ENCODE data around the gene N4BP2L2.

Gene N4BP2L2

GRCh38 chr13:32423592-32423991 is 115.0 kb downstream of the N4BP2L2 start:
- DNase-seq: no peak

- no peak for DNase-seq
These were observed 118.7 kb downstream of the N4BP2L2 start for GRCh38 chr13:32419862-32420261.

- DNase-seq: no peak
These were observed 120.6 kb downstream of the N4BP2L2 start for GRCh38 chr13:32417995-32418394.

- no peak for DNase-seq
These were observed 123.6 kb downstream of the N4BP2L2 start for GRCh38 chr13:32415019-32415418.

GRCh38 chr13:32414580-32414979 is 124.0 kb downstream of the N4BP2L2 start:
- no peak for DNase-seq

GRCh38 chr13:32413284-32413683 is 125.3 kb downstream of the N4BP2L2 start:
- DNase-seq: no peak

GRCh38 chr13:32409561-32410421 is 128.8 kb downstream of the N4BP2L2 start:
- no peak for DNase-seq

GRCh38 chr13:32409001-32409313 is 129.6 kb downstream of the N4BP2L2 start:
- DNase-seq: no peak

GRCh38 chr13:32408296-32409000 is 130.1 kb downstream of the N4BP2L2 start:
- DNase-seq: no peak

- DNase-seq: no peak
These were observed 130.7 kb downstream of the N4BP2L2 start for GRCh38 chr13:32407854-32408253.

GRCh38 chr13:32403108-32403507 is 135.5 kb downstream of the N4BP2L2 start:
- DNase-seq: no peak

- no peak for DNase-seq
These were observed 147.4 kb downstream of the N4BP2L2 start for GRCh38 chr13:32391101-32391619.

- DNase-seq: no peak
These were observed 148.1 kb downstream of the N4BP2L2 start for GRCh38 chr13:32390484-32390883.

- DNase-seq: no peak
These were observed 148.5 kb downstream of the N4BP2L2 start for GRCh38 chr13:32390048-32390447.

GRCh38 chr13:32385410-32385809 is 153.2 kb downstream of the N4BP2L2 start:
- DNase-seq: no peak

- no peak for DNase-seq
These were observed 153.9 kb downstream of the N4BP2L2 start for GRCh38 chr13:32384702-32385101.

- no peak for DNase-seq
These were observed 154.6 kb downstream of the N4BP2L2 start for GRCh38 chr13:32383836-32384618.

Measured in SIG-M5 (cell line).